Activated T-helper 17 cell treated with anti-CD3 and anti-CD28 coated beads, Interleukin-2, amount 50 U/mL, for 72 hours (primary cell): ENCODE measurements around the gene GYPC. TPM values are rescaled to one million over a fixed set of nuclear protein-coding genes. Genes with fewer than 3 reads are reported as not detected.
"Not testable (repeated sequence)": the region's sequence is repeated elsewhere in the genome, so short reads cannot be mapped to it uniquely, and the experiment has no call there.

Experiments
- ATAC-seq: fragments of 150-1000 bp; cut with Tn5 transposase; replicated peaks from 2 replicates; pipeline ENCODE4 v1.10.0; 2021; ENCODE audit warnings: mild to moderate bottlenecking, moderate library complexity
- H3K27ac Mint-ChIP-seq: one replicate; pipeline ENCODE4 v1.8.0; 2022; ENCODE audit warnings: mixed read lengths
- H3K27me3 Mint-ChIP-seq: one replicate; pipeline ENCODE4 v1.8.0; 2022; ENCODE audit warnings: mixed read lengths
- H3K36me3 Mint-ChIP-seq: one replicate; pipeline ENCODE4 v1.8.0; 2022; ENCODE audit warnings: low read depth, mild to moderate bottlenecking, mixed read lengths
- H3K4me1 Mint-ChIP-seq: one replicate; pipeline ENCODE4 v1.8.0; 2022; ENCODE audit warnings: mixed read lengths
- H3K4me3 Mint-ChIP-seq: one replicate; pipeline ENCODE4 v1.8.0; 2022; ENCODE audit warnings: mild to moderate bottlenecking, mixed read lengths
- H3K9me3 Mint-ChIP-seq: one replicate; pipeline ENCODE4 v1.8.0; 2022; ENCODE audit warnings: mixed read lengths
- total RNA-seq, 2 donors: library from RNA; stranded (reverse); gene quantifications; one replicate each; pipeline ENCODE4 v1.2.3, GENCODE V29; 2022

GYPC gene
- total RNA-seq, 2 donors from 2014 or later, result 115 to 123 TPM

GRCh38 chr2:126687503-126687902, 31.5 kb downstream of the GYPC start:
- Mint-ChIP-seq H3K4me3 (no peak overlapping the region), H3K9me3 (no peaks in the 10 kb centered on the region), H3K36me3 (peaks cover 75% of the 10 kb centered on the region), H3K27ac (no peak overlapping the region), H3K27me3 (no peaks in the 10 kb centered on the region), H3K4me1 (no peaks in the 10 kb centered on the region)
- ATAC-seq, result no peak

- not testable (repeated sequence) for H3K9me3 Mint-ChIP-seq, H3K27me3 Mint-ChIP-seq, ATAC-seq, H3K4me1 Mint-ChIP-seq, H3K27ac Mint-ChIP-seq, H3K4me3 Mint-ChIP-seq
- peaks cover 75% of the 10 kb centered on the region for H3K36me3 Mint-ChIP-seq
Observed at GRCh38 chr2:126688594-126688993, 32.6 kb downstream of the GYPC start.

- not testable (repeated sequence) for H3K27ac Mint-ChIP-seq, H3K4me1 Mint-ChIP-seq, H3K27me3 Mint-ChIP-seq, ATAC-seq, H3K4me3 Mint-ChIP-seq, H3K9me3 Mint-ChIP-seq
- H3K36me3 Mint-ChIP-seq, result peaks cover 91% of the 10 kb centered on the region
Observed at GRCh38 chr2:126692241-126692640, 36.3 kb downstream of the GYPC start.

DNA sequence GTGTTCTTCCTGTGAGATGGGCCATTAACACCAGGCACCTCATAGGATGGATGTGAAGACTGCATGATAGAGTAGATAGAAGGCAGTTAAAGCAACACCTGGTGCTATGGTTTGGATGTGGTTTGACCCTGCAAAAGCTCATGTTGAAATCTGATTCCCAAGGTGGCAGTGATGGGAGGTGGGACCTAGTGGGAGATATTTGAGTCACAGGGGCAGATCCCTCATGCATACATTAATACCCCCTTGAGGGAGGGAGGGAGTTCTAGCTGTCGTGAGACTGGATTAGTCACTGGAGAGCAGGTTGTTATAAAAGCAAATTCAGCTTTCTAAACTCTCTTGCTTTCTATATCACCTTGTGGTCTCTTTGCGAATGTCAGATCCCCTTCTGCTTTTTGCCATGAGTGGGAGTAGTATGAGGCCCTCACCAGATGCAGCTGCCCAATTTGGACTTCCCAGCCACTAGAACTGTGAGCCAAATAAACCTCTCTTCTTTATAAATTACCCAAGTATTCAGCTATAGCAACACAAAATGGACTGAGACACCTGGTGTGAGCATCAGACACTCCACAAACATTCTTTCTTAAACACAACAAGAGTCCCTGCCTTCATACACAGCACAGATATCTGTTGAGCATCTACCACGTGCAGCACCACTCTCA, 37.1 kb downstream of the GYPC start:
- H3K27me3 Mint-ChIP-seq, H3K4me1 Mint-ChIP-seq, H3K27ac Mint-ChIP-seq, H3K9me3 Mint-ChIP-seq, ATAC-seq, H3K4me3 Mint-ChIP-seq: not testable (repeated sequence)
- peaks cover 98% of the 10 kb centered on the region for H3K36me3 Mint-ChIP-seq

- Mint-ChIP-seq H3K9me3 (no peaks in the 10 kb centered on the region), H3K4me1 (peaks cover 5% of the 10 kb centered on the region), H3K27me3 (no peaks in the 10 kb centered on the region), H3K27ac (peak overlapping the region; percentile 30), H3K36me3 (peaks cover 69% of the 10 kb centered on the region), H3K4me3 (no peak overlapping the region)
- no peak for ATAC-seq
Observed at GRCh38 chr2:126696644-126697520, 40.9 kb downstream of the GYPC start.

- H3K4me3 Mint-ChIP-seq, result no peak overlapping the region
- no peak for ATAC-seq
- peaks cover 54% of the 10 kb centered on the region for H3K36me3 Mint-ChIP-seq
- peak overlapping the region; percentile 20 for H3K27ac Mint-ChIP-seq
- H3K27me3 Mint-ChIP-seq, result no peaks in the 10 kb centered on the region
- no peaks in the 10 kb centered on the region for H3K9me3 Mint-ChIP-seq
- H3K4me1 Mint-ChIP-seq, result peaks cover 5% of the 10 kb centered on the region
Observed at GRCh38 chr2:126698376-126698775, 42.4 kb downstream of the GYPC start.

DNA sequence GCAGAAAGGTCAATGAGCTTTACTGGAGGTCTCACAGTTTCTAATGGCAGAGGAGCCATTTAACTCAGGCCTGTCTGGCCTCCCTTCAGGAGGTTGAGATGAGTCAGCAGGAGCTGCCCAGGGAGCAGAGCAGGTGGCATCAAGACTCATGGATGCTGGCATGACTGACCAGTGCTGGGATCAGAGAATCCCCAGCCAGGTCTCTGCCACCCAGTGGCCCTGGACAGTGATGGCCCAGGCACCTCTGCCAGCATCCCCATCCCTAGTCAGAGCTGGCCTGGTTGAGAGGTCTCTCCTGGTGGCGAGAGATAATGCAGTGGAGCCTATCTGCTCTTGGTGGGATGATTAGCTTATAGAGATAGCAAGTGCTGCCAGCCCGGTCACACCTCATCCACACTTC, 43.1 kb downstream of the GYPC start:
- Mint-ChIP-seq H3K4me3 (no peak overlapping the region), H3K36me3 (peaks cover 47% of the 10 kb centered on the region), H3K9me3 (no peaks in the 10 kb centered on the region), H3K4me1 (peaks cover 5% of the 10 kb centered on the region), H3K27me3 (no peaks in the 10 kb centered on the region), H3K27ac (peak overlapping the region; percentile 3)
- no peak for ATAC-seq

GRCh38 chr2:126699716-126700581, 44.0 kb downstream of the GYPC start:
- Mint-ChIP-seq H3K27me3 (no peaks in the 10 kb centered on the region), H3K9me3 (no peaks in the 10 kb centered on the region), H3K4me1 (peaks cover 4% of the 10 kb centered on the region), H3K4me3 (no peak overlapping the region), H3K36me3 (peaks cover 39% of the 10 kb centered on the region), H3K27ac (peak overlapping the region; percentile 9)
- ATAC-seq, result no peak

DNA sequence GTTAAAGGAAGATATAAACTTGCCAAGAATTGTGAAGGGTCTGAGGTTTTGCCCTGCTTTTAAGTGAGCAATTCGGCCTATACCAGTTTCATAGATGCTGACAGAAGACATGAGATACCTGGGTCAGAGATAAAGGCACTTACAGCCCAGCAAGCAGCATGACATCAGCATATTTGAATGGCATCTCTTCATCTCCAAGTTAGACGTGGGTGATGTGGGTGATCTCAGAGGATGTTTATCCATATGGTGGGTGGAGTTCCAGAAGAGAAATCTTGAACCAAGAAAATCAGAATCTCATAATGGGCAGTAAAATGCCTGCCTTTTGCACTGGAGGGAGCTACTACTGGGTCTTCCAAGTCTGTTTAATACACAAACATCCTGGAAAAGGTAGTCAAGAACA, 44.7 kb downstream of the GYPC start:
- Mint-ChIP-seq H3K4me1 (no peaks in the 10 kb centered on the region), H3K4me3 (no peak overlapping the region), H3K27me3 (no peaks in the 10 kb centered on the region), H3K36me3 (peaks cover 32% of the 10 kb centered on the region), H3K27ac (peak overlapping the region; percentile 9), H3K9me3 (no peaks in the 10 kb centered on the region)
- no peak for ATAC-seq

GRCh38 chr2:126703311-126703710, 47.4 kb downstream of the GYPC start:
- no peak overlapping the region for H3K27ac Mint-ChIP-seq
- H3K9me3 Mint-ChIP-seq, result no peaks in the 10 kb centered on the region
- ATAC-seq, result no peak
- no peaks in the 10 kb centered on the region for H3K4me1 Mint-ChIP-seq
- no peak overlapping the region for H3K4me3 Mint-ChIP-seq
- peaks cover 6% of the 10 kb centered on the region for H3K36me3 Mint-ChIP-seq
- H3K27me3 Mint-ChIP-seq, result no peaks in the 10 kb centered on the region

- no peak for ATAC-seq
- no peaks in the 10 kb centered on the region for H3K4me1 Mint-ChIP-seq
- H3K27ac Mint-ChIP-seq, result no peak overlapping the region
- no peaks in the 10 kb centered on the region for H3K36me3 Mint-ChIP-seq
- H3K4me3 Mint-ChIP-seq, result no peak overlapping the region
- no peaks in the 10 kb centered on the region for H3K27me3 Mint-ChIP-seq
- no peaks in the 10 kb centered on the region for H3K9me3 Mint-ChIP-seq
Observed at GRCh38 chr2:126704434-126705160, 48.6 kb downstream of the GYPC start.

- H3K27me3 Mint-ChIP-seq, result no peaks in the 10 kb centered on the region
- no peak overlapping the region for H3K27ac Mint-ChIP-seq
- H3K9me3 Mint-ChIP-seq, result no peaks in the 10 kb centered on the region
- no peak overlapping the region for H3K4me3 Mint-ChIP-seq
- H3K36me3 Mint-ChIP-seq, result no peaks in the 10 kb centered on the region
- no peak for ATAC-seq
- no peaks in the 10 kb centered on the region for H3K4me1 Mint-ChIP-seq
Observed at GRCh38 chr2:126707191-126707590, 51.2 kb downstream of the GYPC start.

- no peaks in the 10 kb centered on the region for H3K9me3 Mint-ChIP-seq
- no peak for ATAC-seq
Observed at GRCh38 chr2:126707941-126708340, 52.0 kb downstream of the GYPC start.

More at GRCh38 chr2:126707941-126708340, 52.0 kb downstream of the GYPC start:
- Mint-ChIP-seq H3K4me3 (no peak overlapping the region), H3K4me1 (no peaks in the 10 kb centered on the region), H3K27me3 (no peaks in the 10 kb centered on the region), H3K36me3 (no peaks in the 10 kb centered on the region), H3K27ac (no peak overlapping the region)
